LHCN-M2 (cell line): ENCODE data around the gene VTA1. TPM values are rescaled to one million over a fixed set of nuclear protein-coding genes. Genes with fewer than 3 reads are reported as not detected.
"Not testable (repeated sequence)": the region's sequence is repeated elsewhere in the genome, so short reads cannot be mapped to it uniquely, and the experiment has no call there.

Experiments used
- DNase-seq: peaks from one replicate; pipeline ENCODE4 v3.0.0-alpha.2; 2012; ENCODE audit warnings: low read depth
- total RNA-seq: library from RNA; depleted of rRNA; stranded (reverse); fragments of >200 nt; gene quantifications from 2 replicates; pipeline ENCODE4 v1.2.3, GENCODE V29; 2014

Gene VTA1
- total RNA-seq, 1 experiment from 2014 or later: 82.8 TPM

DNA sequence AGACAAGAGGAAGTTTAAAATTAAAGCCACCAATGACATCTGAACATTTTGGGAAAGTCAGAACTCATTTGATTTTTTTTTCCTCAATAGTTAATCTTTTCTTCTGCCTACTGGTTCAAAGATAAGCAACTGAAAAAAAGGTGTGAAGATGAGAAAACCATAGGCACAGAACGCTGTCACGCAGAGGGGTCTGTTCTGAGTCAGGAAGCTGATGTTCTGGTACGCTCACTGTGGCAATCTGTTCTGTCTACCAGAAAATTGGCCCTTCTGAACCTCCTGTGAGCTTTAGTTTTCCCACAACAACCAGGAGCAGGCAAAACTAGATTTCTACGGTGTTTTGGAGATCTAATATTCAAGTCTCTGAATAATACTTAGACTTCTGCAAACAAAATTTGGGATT, 78.1 kb downstream of the VTA1 start:
- no peak for DNase-seq

DNA sequence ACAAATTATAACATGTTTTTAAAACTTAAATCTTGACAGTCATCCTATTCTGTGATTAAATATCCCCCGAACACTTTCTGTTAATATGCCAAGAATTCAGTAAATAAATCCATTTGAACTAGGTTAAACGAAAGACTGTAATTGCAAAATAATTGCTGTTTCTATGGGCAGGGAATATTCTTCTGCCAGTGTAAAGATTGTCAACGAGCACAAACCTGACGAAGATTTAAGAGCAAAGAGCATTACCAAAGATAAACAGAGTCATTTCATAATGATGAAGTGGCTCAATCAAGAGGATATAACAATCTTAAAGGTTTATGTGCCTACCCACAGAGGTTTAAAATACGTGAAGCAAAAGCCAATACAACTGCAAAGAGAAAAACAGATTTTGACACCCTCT, 78.5 kb downstream of the VTA1 start:
- no peak for DNase-seq

GRCh38 chr6:142226731-142227130, 79.7 kb downstream of the VTA1 start:
- no peak for DNase-seq

- DNase-seq: not testable (repeated sequence)
Observed at GRCh38 chr6:142229518-142230270, 82.6 kb downstream of the VTA1 start.

DNA sequence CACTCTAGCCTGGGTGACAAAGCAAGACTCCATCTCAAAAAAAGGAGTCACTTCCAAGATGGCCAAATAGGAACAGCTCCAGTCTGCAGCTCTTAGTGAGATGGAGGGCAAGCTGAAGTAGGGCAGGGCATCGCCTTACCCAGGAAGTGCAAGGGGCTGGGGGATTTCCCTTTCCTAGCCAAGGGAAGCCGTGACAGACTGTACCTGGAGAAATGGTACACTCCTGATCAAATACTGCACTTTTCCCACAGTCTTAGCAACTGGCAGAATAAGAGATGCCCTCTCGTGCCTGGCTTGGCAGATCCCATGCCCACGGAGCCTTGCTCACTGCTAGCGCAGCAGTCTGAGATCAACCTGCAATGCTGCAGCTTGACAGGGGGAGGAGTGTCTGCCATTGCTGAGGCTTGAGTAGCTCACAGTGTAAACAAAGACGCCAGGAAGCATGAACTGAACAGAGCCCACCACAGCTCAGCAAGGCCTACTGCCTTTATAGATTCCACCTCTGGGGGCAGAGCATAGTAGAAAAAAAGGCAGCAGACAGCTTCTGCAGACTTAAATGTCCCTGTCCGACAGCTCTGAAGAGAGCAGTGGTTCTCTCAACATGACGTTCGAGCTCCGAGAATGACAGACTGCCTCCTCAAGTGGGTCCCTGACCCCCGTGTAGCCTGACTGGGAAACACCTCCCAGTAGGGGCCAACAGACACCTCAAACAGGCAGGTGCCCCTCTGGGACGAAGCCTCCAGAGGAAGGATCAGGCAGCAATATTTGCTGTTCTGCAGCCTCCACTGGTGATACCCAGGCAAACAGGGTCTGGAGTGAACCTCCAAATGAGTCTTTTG, 85.4 kb downstream of the VTA1 start:
- peak; percentile 32 for DNase-seq

GRCh38 chr6:142233945-142234682, 87.1 kb downstream of the VTA1 start:
- DNase-seq: no peak

DNA sequence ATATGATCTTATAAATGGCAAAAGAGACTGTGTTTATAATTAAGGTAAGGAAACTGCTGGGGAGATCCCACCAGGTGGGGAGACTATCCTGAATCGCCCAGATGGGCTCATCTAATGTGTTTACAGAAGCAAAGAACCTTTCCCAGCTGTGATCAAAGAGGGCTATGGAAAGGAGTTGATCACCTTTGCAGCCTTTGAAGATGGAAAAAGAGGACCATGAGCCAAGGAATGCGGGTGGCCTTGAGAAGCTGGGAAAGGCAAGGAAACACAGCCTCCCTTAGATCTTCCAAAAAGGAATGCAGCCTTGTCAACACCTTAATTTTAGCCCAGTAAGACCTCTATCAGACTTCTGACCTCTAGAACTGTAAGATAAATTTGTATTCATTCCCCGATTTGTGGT, 88.2 kb downstream of the VTA1 start:
- no peak for DNase-seq

GRCh38 chr6:142235791-142236190, 88.7 kb downstream of the VTA1 start:
- no peak for DNase-seq

- DNase-seq: no peak
Observed at GRCh38 chr6:142236691-142237090, 89.6 kb downstream of the VTA1 start.

- DNase-seq: no peak
Observed at GRCh38 chr6:142238881-142239280, 91.8 kb downstream of the VTA1 start.

- no peak for DNase-seq
Observed at GRCh38 chr6:142240179-142240578, 93.1 kb downstream of the VTA1 start.

DNA sequence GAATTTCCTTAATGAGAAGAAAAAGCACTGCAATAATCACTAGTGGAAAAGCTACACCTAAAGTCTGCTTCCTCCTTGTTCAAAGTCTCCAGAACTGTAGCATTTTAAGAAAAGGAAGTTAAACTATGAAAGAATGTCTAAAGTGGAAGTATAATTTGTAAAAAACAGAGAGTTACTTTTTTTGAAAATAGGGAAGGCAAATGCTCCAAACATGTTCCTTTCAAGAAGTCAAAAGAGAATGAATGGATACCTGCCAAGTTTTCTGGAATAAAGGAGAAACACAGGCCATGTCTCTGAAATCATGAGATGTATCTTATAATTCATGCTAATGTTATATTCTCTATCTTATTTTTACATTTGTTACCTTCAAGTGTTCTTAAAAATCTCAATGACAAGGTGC, 94.0 kb downstream of the VTA1 start:
- no peak for DNase-seq

- DNase-seq: no peak
Observed at GRCh38 chr6:142242269-142242668, 95.2 kb downstream of the VTA1 start.

DNA sequence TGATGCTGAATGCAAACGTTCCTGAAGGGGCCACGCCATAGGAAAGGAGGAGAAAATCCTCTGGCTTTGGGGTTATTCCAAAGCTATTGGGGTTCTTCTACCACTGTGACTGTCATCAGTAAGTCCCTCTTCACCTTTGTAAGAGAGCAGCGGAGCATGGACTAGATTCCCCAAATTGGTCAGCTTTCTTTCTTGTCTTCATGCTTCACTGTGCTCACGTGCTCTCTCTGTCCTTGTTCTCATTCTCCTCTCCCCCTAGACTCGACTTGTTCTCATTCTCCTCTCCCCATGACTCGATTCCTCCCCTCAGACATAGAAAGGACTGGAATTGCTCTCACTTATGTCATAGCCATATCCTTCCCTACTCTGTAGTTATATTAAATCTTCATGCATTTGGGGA, 99.9 kb downstream of the VTA1 start:
- no peak for DNase-seq

- no peak for DNase-seq
Observed at GRCh38 chr6:142249266-142249665, 102.2 kb downstream of the VTA1 start.

GRCh38 chr6:142251930-142252445, 104.9 kb downstream of the VTA1 start:
- no peak for DNase-seq

GRCh38 chr6:142254513-142254912, 107.5 kb downstream of the VTA1 start:
- DNase-seq: no peak

DNA sequence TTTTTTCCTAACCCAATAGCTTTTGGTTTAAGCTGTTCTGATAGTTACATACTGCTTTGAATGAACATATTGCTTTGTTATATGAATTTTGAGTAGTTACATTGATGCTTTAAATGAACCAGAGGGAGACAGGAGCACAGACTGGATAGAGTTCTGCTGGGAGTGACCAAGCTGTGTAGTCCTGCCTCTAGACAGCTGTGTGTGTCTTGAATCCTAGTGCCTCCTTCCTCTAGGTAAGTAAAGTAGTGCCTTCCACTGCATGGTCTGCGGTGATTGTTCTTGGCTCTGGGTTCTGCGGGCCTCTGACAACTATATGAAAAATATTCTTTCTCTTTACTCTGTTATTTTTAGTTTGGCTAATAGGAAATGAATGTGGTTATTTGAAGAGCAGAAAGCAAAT, 108.7 kb downstream of the VTA1 start:
- DNase-seq: no peak

DNA sequence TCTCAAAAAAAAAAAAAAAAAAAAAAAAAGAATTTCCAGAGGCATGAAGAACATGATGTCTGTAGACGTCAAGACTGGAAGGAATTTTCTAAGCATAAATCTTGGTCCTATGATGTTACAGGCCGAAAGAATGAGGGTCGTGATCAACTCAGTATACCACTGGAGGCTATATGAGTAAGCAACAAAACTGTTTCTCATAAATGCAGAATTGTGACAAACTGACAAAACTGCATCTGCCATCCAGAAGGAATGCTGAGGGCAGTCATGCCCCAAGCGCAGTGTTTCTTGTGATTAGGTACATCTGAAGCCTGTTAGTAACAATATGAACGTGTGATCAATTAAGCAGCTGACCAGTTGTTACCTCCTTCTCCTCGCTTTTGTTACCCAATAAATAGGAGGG, 111.2 kb downstream of the VTA1 start:
- DNase-seq: no peak

GRCh38 chr6:142258757-142259156, 111.7 kb downstream of the VTA1 start:
- no peak for DNase-seq

- DNase-seq: no peak
Observed at GRCh38 chr6:142260748-142261147, 113.7 kb downstream of the VTA1 start.

DNA sequence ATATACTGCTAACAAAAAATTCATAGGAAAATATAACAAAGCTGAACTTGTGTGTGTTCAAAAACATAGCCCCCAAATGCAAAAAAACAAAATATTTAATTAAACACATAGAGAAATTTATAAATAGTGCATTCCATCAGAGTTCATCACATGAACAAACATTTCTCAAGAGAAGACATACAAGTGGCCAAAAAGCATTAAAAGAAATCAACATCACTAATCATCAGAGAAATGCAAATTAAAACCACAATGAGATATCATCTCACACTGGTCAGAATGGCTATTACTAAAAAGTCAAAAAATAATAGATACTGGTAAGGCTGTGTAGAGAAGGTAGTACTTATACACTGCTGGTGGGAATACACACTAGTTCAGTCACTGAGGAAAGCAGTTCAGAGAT, 115.2 kb downstream of the VTA1 start:
- no peak for DNase-seq
